MM.1S (cell line): Measurements from ENCODE around the gene TMEM174.

Experiments
- EZH2phosphoT487 ChIP-seq: fragments of 300-600 bp; sonication (generic); IDR thresholded peaks from 2 replicates; pipeline ENCODE4 v1.6.1; 2018; ENCODE audit warnings: antibody characterized with exemption, low read length
- TF ChIP-seq, protein P1 (sequence below): fragments of 300-600 bp; sonication (generic); IDR thresholded peaks from 2 replicates; pipeline ENCODE4 v1.5.1; 2016; ENCODE audit warnings: antibody characterized with exemption, low read length, mixed read lengths

DNA sequence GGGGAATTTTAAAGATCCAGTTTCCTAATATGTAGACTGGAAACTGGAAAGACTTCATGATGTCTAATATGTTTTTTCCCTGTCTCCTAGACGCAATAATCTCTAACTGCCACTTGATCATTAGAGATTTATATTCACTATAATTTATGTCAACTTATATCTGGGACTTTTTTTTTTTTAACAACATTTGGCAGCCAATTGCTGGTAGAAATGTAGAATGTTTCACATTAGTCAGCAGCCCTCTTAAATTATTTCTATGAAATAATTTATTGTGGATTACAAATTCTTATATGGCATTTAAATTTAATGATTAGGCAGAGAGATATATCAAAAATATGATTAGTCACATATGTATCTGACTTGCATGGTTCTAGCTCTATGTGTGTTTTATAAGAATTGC lies 48.2 kb downstream of the TMEM174 start:
- TF ChIP-seq, protein P1, sequence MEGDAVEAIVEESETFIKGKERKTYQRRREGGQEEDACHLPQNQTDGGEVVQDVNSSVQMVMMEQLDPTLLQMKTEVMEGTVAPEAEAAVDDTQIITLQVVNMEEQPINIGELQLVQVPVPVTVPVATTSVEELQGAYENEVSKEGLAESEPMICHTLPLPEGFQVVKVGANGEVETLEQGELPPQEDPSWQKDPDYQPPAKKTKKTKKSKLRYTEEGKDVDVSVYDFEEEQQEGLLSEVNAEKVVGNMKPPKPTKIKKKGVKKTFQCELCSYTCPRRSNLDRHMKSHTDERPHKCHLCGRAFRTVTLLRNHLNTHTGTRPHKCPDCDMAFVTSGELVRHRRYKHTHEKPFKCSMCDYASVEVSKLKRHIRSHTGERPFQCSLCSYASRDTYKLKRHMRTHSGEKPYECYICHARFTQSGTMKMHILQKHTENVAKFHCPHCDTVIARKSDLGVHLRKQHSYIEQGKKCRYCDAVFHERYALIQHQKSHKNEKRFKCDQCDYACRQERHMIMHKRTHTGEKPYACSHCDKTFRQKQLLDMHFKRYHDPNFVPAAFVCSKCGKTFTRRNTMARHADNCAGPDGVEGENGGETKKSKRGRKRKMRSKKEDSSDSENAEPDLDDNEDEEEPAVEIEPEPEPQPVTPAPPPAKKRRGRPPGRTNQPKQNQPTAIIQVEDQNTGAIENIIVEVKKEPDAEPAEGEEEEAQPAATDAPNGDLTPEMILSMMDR = no peak
- no peak for TF ChIP-seq EZH2phosphoT487
